Pancreas (tissue), 10 donors: Measurements from ENCODE around the gene ABHD13. TPM values are rescaled to one million over a fixed set of nuclear protein-coding genes. Genes with fewer than 3 reads are reported as not detected.
A peak's percentile ranks its signal among the peaks of the same experiment; 100 is the strongest.

Experiments
- ATAC-seq, 4 donors: fragments of 200-7000 bp; cut with Tn5 transposase; one replicate each; pipeline versions ENCODE4 v1.8.0 to v1.9.1; 2020; ENCODE audit warnings: mild to moderate bottlenecking in 4 of 4, moderate library complexity in 4 of 4
- DNase-seq, 6 donors: peaks; one replicate each; pipeline ENCODE4 v3.0.0-alpha.2; 2020
- FAIRE-seq: peaks from 2 replicates; lab custom pipeline; 2012; peaks lifted over from hg19 to GRCh38; lab: Jason Lieb, UNC
- H3K27ac ChIP-seq, 4 donors: fragments of 200-600 bp; sonication (generic); 1 replicate in 3 of 4; 2 replicates in 1 of 4; pipeline versions ENCODE4 v1.5.0 to v1.8.0; 2020
- H3K27me3 ChIP-seq, 4 donors: fragments of 200-600 bp; one replicate each; pipeline ENCODE4 v1.8.0; 2021
- H3K36me3 ChIP-seq, 3 donors: fragments of 200-600 bp; sonication (generic) in 1 of 3; one replicate each; pipeline versions ENCODE4 v1.5.0 to v1.8.0; 2020 to 2021
- H3K4me1 ChIP-seq, 3 donors: fragments of 200-600 bp; one replicate each; pipeline ENCODE4 v1.8.0; 2021
- H3K4me3 ChIP-seq, 4 donors: fragments of 200-600 bp; sonication (generic) in 2 of 4; one replicate each; pipeline versions ENCODE4 v1.5.0 to v1.8.0; 2020 to 2021
- H3K9me3 ChIP-seq, 4 donors: fragments of 200-600 bp; one replicate each; pipeline ENCODE4 v1.8.0; 2021
- CTCF ChIP-seq, 4 donors: fragments of 200-600 bp; sonication (generic) in 3 of 4; IDR thresholded peaks; one replicate each; pipeline versions ENCODE4 v1.5.0 to v1.8.0; 2021; ENCODE audit warnings: antibody characterized with exemption in 4 of 4
- WGBS, 2 donors: extraction: QIAGEN DNeasy Blood & Tissue Kit; methylation state at CpG; one replicate each; pipeline ENCODE4 v1.1.7; 2013; 5-methylcytosine and 5-hydroxymethylcytosine counted together
- intact Hi-C, 3 donors: fragments of 100-400 bp; cut with DNase I; formaldehyde crosslinking; loops; one replicate each; pipeline versions ENCODE4 v1.11.1 to v1.14.2; 2022
- polyA plus RNA-seq, 2 donors: library from polyadenylated mRNA; stranded (reverse); fragments of 200-250 nt; gene quantifications; one replicate each; pipeline ENCODE4 v1.2.3, GENCODE V29; 2013
- total RNA-seq, 6 donors: library from RNA; stranded (reverse); fragmentation: NEBNext Ultra II Directional in 4 of 6; extraction: Animal tissue kit (Norgen Biotek cat#: 25700) in 4 of 6; gene quantifications; one replicate each; pipeline versions ENCODE4 v1.2.1 to v1.2.4, GENCODE V29; 2021 to 2023
- donor health status: healthy with polysubstance abuse.
- donor health status: DM: no; HTN: no; CAD: no; lungs with moderate emphysema.
- donor health status: DM: no; HTN: no; CAD: no.
- donor health status: control.
- donor health status: control.
- donor health status: Bipolar disorder and iron deficiency.
- donor health status: DM: yes; HTN: yes; CAD: no.
- donor health status: DM: no; HTN: no; CAD: no.
- donor health status: DM: no; HTN: no; CAD: no.
- donor health status: DM: yes; HTN: yes; CAD: no.

ABHD13 gene
- total and polyA plus RNA-seq, 8 donors, result 1.5 to 5.2 (median 3.0) TPM

GRCh38 chr13:108194435-108194936, 23.7 kb upstream of the ABHD13 start:
- no peak for ATAC-seq

GRCh38 chr13:108195146-108195545, 23.0 kb upstream of the ABHD13 start:
- no peak for TF ChIP-seq CTCF (IDR thresholded peaks at IDR 0.05)

More at GRCh38 chr13:108194435-108194936, 23.7 kb upstream of the ABHD13 start:
- FAIRE-seq, result no peak
- no peaks in the 10 kb centered on the region for H3K36me3 ChIP-seq
- no peak overlapping the region for H3K4me3 ChIP-seq
- no peak overlapping the region for H3K27ac ChIP-seq
- intact Hi-C loops, result no loop called here
- WGBS, 2 donors, result 71% methylated on average over 5 of the region's 5 CpGs
- no peak for TF ChIP-seq CTCF (IDR thresholded peaks at IDR 0.05)
- H3K27me3 ChIP-seq, result peaks cover 0 to 5% (median 0%) of the 10 kb centered on the region in 4 donors
- DNase-seq, result peak in 1 of 6 donors; percentile 61
- H3K4me1 ChIP-seq, result no peaks in the 10 kb centered on the region
- no peaks in the 10 kb centered on the region for H3K9me3 ChIP-seq

GRCh38 chr13:108195861-108196260, 22.3 kb upstream of the ABHD13 start:
- no peak for TF ChIP-seq CTCF (IDR thresholded peaks at IDR 0.05)
- peaks cover 0 to 3% (median 0%) of the 10 kb centered on the region in 4 donors for H3K27me3 ChIP-seq
- H3K9me3 ChIP-seq, result no peaks in the 10 kb centered on the region
- ATAC-seq (no peak), FAIRE-seq (no peak), DNase-seq (peak in 1 of 6 donors; percentile 39)
- 90 to 93% methylated on average over 5 of the region's 5 CpGs for WGBS, 2 donors
- H3K4me1 ChIP-seq, result no peaks in the 10 kb centered on the region
- H3K4me3 ChIP-seq, result no peak overlapping the region
- intact Hi-C loops, result no loop called here
- H3K27ac ChIP-seq, result no peak overlapping the region
- no peaks in the 10 kb centered on the region for H3K36me3 ChIP-seq

More at GRCh38 chr13:108195146-108195545, 23.0 kb upstream of the ABHD13 start:
- intact Hi-C loops, result no loop called here
- FAIRE-seq (no peak), ATAC-seq (no peak), DNase-seq (no peak)
- Histone ChIP-seq H3K27me3 (peaks cover 0 to 5% (median 0%) of the 10 kb centered on the region in 4 donors), H3K4me1 (no peaks in the 10 kb centered on the region), H3K9me3 (no peaks in the 10 kb centered on the region), H3K27ac (no peak overlapping the region), H3K4me3 (no peak overlapping the region), H3K36me3 (no peaks in the 10 kb centered on the region)
- 27 to 48% methylated on average over 1 of the region's 1 CpG for WGBS, 2 donors

- WGBS, 2 donors, result 65 to 73% methylated on average over 1 of the region's 1 CpG
- H3K4me1 ChIP-seq, result no peaks in the 10 kb centered on the region
- no peak overlapping the region for H3K4me3 ChIP-seq
- no peaks in the 10 kb centered on the region for H3K27me3 ChIP-seq
- FAIRE-seq (no peak), ATAC-seq (no peak), DNase-seq (no peak)
- H3K9me3 ChIP-seq, result no peaks in the 10 kb centered on the region
- H3K36me3 ChIP-seq, result no peaks in the 10 kb centered on the region
- intact Hi-C loops, result no loop called here
- no peak overlapping the region for H3K27ac ChIP-seq
- TF ChIP-seq CTCF (IDR thresholded peaks at IDR 0.05), result no peak
Observed at GRCh38 chr13:108200781-108201398, 17.3 kb upstream of the ABHD13 start.

- ATAC-seq (no peak), FAIRE-seq (no peak), DNase-seq (no peak)
- no peak overlapping the region for H3K27ac ChIP-seq
- no peaks in the 10 kb centered on the region for H3K9me3 ChIP-seq
- H3K4me3 ChIP-seq, result no peak overlapping the region
- intact Hi-C loops, result no loop called here
- H3K36me3 ChIP-seq, result peaks cover 0 to 10% (median 4%) of the 10 kb centered on the region in 3 donors
- H3K4me1 ChIP-seq, result no peaks in the 10 kb centered on the region
- TF ChIP-seq CTCF (IDR thresholded peaks at IDR 0.05), result no peak
- no peaks in the 10 kb centered on the region for H3K27me3 ChIP-seq
- WGBS, 2 donors, result 77 to 82% methylated on average over 2 of the region's 2 CpGs
Observed at GRCh38 chr13:108210551-108210950, 7.6 kb upstream of the ABHD13 start.
